CD4-positive, alpha-beta memory T cell (primary cell): ENCODE data around the gene LYZL2. TPM values are rescaled to one million over a fixed set of nuclear protein-coding genes. Genes with fewer than 3 reads are reported as not detected.
"Not testable (repeated sequence)": the region's sequence is repeated elsewhere in the genome, so short reads cannot be mapped to it uniquely, and the experiment has no call there.

ENCODE experiments used
- CTCF ChIA-PET: fragments of 350-600 bp; sonication (Branson Sonifier 250); formaldehyde crosslinking; loops from one replicate; lab custom pipeline; 2021; ENCODE audit warnings: inconsistent platforms; ENCODE audit not compliant: partially characterized antibody; lab: Charles Lee
- POLR2A ChIA-PET: fragments of 350-600 bp; sonication (Branson Sonifier 250); formaldehyde crosslinking; loops from one replicate; lab custom pipeline; 2021; ENCODE audit not compliant: partially characterized antibody; lab: Charles Lee
- DNase-seq, 5 donors: peaks; one replicate each; pipeline versions ENCODE4 v3.0.0 to v3.0.0-alpha.2; 2020 to 2022; ENCODE audit warnings: mixed read lengths in 1 of 5
- H3K27ac ChIP-seq: one replicate; pipeline ENCODE4 v1.7.0; 2013; ENCODE audit warnings: low read depth, low read length
- H3K27me3 ChIP-seq: 2 replicates; pipeline ENCODE4 v1.7.0; 2013; ENCODE audit warnings: mild to moderate bottlenecking, low read length, moderate library complexity; ENCODE audit not compliant: insufficient read depth
- H3K36me3 ChIP-seq: 2 replicates; pipeline ENCODE4 v1.7.0; 2013; ENCODE audit warnings: mild to moderate bottlenecking, low read length, moderate library complexity; ENCODE audit not compliant: insufficient read depth
- H3K4me1 ChIP-seq: 2 replicates; pipeline ENCODE4 v1.7.0; 2013; ENCODE audit warnings: mild to moderate bottlenecking, low read length, moderate library complexity; ENCODE audit not compliant: insufficient read depth
- H3K4me3 ChIP-seq, 2 donors: one replicate each; pipeline ENCODE4 v1.7.0; 2013; ENCODE audit warnings: low read length in 2 of 2, mild to moderate bottlenecking in 1 of 2
- H3K9me3 ChIP-seq, 2 donors: one replicate each; pipeline ENCODE4 v1.7.0; 2013; ENCODE audit warnings: low read length in 2 of 2, control low read depth in 1 of 2; ENCODE audit not compliant: control insufficient read depth in 1 of 2
- H3K27ac Mint-ChIP-seq, 7 donors: one replicate each; pipeline ENCODE4 v1.8.0; 2020 to 2021; ENCODE audit warnings: mixed read lengths in 7 of 7, mild to moderate bottlenecking in 6 of 7, inconsistent platforms in 3 of 7, moderate library complexity in 3 of 7
- H3K27me3 Mint-ChIP-seq, 2 donors: one replicate each; pipeline ENCODE4 v1.8.0; 2020 to 2021; ENCODE audit warnings: mixed read lengths in 2 of 2
- H3K36me3 Mint-ChIP-seq, 2 donors: one replicate each; pipeline ENCODE4 v1.8.0; 2020 to 2021; ENCODE audit warnings: mixed read lengths in 2 of 2, inconsistent platforms in 1 of 2, mild to moderate bottlenecking in 1 of 2
- H3K4me1 Mint-ChIP-seq, 4 donors: one replicate each; pipeline ENCODE4 v1.8.0; 2020 to 2021; ENCODE audit warnings: mixed read lengths in 4 of 4, mild to moderate bottlenecking in 1 of 4
- H3K4me3 Mint-ChIP-seq, 8 donors: one replicate each; pipeline ENCODE4 v1.8.0; 2020 to 2021; ENCODE audit warnings: mixed read lengths in 8 of 8, mild to moderate bottlenecking in 7 of 8, moderate library complexity in 6 of 8, inconsistent platforms in 3 of 8
- H3K9me3 Mint-ChIP-seq, 8 donors: one replicate each; pipeline ENCODE4 v1.8.0; 2020 to 2021; ENCODE audit warnings: mixed read lengths in 8 of 8, mild to moderate bottlenecking in 5 of 8, inconsistent platforms in 3 of 8, moderate library complexity in 1 of 8
- intact Hi-C: fragments of 100-400 bp; cut with micrococcal nuclease; formaldehyde crosslinking; loops from one replicate; pipeline ENCODE4 v1.15.1; 2023
- polyA plus RNA-seq, 2 donors: library from polyadenylated mRNA; unstranded; fragments of 300-500 nt; fragmentation: Illumina TruSeq; gene quantifications; one replicate each; pipeline ENCODE4 v1.2.3, GENCODE V29; 2021
- total RNA-seq, 2 experiments: library from RNA; stranded (reverse); gene quantifications; one replicate each; pipeline ENCODE4 v1.2.3, GENCODE V29; 2021

Gene LYZL2
- total RNA-seq (not detected), polyA plus RNA-seq (not detected)

GRCh38 chr10:30629653-30630052 lies at the start of gene LYZL2:
Gene LYZL2, minus strand, starts transcription at chr10:30629753. Its CDS starts 2,838 bp downstream, at chr10:30626915.
- ChIA-PET CTCF (interaction anchor here (3.0 kb wide), 1 partner anchor 11 kb away, joined by 25 read pairs; no protein-coding TSS in a partner anchor), POLR2A (no interaction called here)
- no peak for DNase-seq
- Mint-ChIP-seq H3K27me3 (peaks cover 15% of the 10 kb centered on the region in 2 donors), H3K9me3 (no peaks in the 10 kb centered on the region), H3K36me3 (no peaks in the 10 kb centered on the region), H3K4me1 (no peaks in the 10 kb centered on the region), H3K4me3 (no peak within 1 kb of the TSS), H3K27ac (no peak within 1 kb of the TSS)
- Histone ChIP-seq H3K9me3 (no peaks in the 10 kb centered on the region), H3K4me1 (no peaks in the 10 kb centered on the region), H3K27ac (no peak within 1 kb of the TSS), H3K27me3 (no peaks in the 10 kb centered on the region), H3K36me3 (no peaks in the 10 kb centered on the region), H3K4me3 (no peak within 1 kb of the TSS)
- intact Hi-C loops = no loop called here

- H3K27me3 ChIP-seq, H3K27ac ChIP-seq, CTCF ChIA-PET, H3K27ac Mint-ChIP-seq, H3K36me3 ChIP-seq, DNase-seq, H3K4me1 ChIP-seq, H3K4me3 Mint-ChIP-seq, POLR2A ChIA-PET, H3K9me3 ChIP-seq, H3K4me3 ChIP-seq, intact Hi-C loops, H3K36me3 Mint-ChIP-seq, H3K4me1 Mint-ChIP-seq: not testable (repeated sequence)
- peaks cover 0 to 22% (median 15%) of the 10 kb centered on the region in 8 donors for H3K9me3 Mint-ChIP-seq
- peaks cover 10 to 16% of the 10 kb centered on the region in 2 donors for H3K27me3 Mint-ChIP-seq
These were observed 48.1 kb upstream of the LYZL2 start for GRCh38 chr10:30677616-30678015.

- H3K9me3 ChIP-seq, H3K4me3 ChIP-seq, H3K36me3 ChIP-seq, H3K27ac Mint-ChIP-seq, H3K4me1 ChIP-seq, H3K27ac ChIP-seq, H3K36me3 Mint-ChIP-seq, H3K4me3 Mint-ChIP-seq, H3K27me3 ChIP-seq, H3K4me1 Mint-ChIP-seq, CTCF ChIA-PET, intact Hi-C loops, DNase-seq, POLR2A ChIA-PET: not testable (repeated sequence)
- H3K27me3 Mint-ChIP-seq = peaks cover 10 to 16% of the 10 kb centered on the region in 2 donors
- H3K9me3 Mint-ChIP-seq = peaks cover 0 to 22% (median 15%) of the 10 kb centered on the region in 8 donors
These were observed 47.6 kb upstream of the LYZL2 start for GRCh38 chr10:30677146-30677545.

- Histone ChIP-seq H3K4me1 (no peaks in the 10 kb centered on the region), H3K4me3 (no peak overlapping the region), H3K9me3 (no peaks in the 10 kb centered on the region), H3K27ac (no peak overlapping the region), H3K27me3 (no peaks in the 10 kb centered on the region), H3K36me3 (no peaks in the 10 kb centered on the region)
- intact Hi-C loops = no loop called here
- no peak overlapping the region for H3K4me3 Mint-ChIP-seq
- CTCF ChIA-PET = no interaction called here
- peaks cover 0 to 1% (median under 1%) of the 10 kb centered on the region in 4 donors for H3K4me1 Mint-ChIP-seq
- DNase-seq = no peak
- H3K27ac Mint-ChIP-seq = no peak overlapping the region
- H3K27me3 Mint-ChIP-seq = peaks cover 6 to 7% of the 10 kb centered on the region in 2 donors
- POLR2A ChIA-PET = no interaction called here
- H3K9me3 Mint-ChIP-seq = peaks cover 0 to 22% (median 15%) of the 10 kb centered on the region in 8 donors
- no peaks in the 10 kb centered on the region for H3K36me3 Mint-ChIP-seq
These were observed 46.5 kb upstream of the LYZL2 start for GRCh38 chr10:30675791-30676718.

- H3K4me1 ChIP-seq = no peaks in the 10 kb centered on the region
- H3K27ac Mint-ChIP-seq = no peak overlapping the region
- H3K36me3 Mint-ChIP-seq = no peaks in the 10 kb centered on the region
- ChIA-PET POLR2A (no interaction called here), CTCF (no interaction called here)
- H3K9me3 Mint-ChIP-seq = peaks cover 0 to 14% (median 8%) of the 10 kb centered on the region in 8 donors
- no peak overlapping the region for H3K27ac ChIP-seq
- peaks cover 4 to 6% of the 10 kb centered on the region in 2 donors for H3K27me3 Mint-ChIP-seq
- intact Hi-C loops = no loop called here
- H3K9me3 ChIP-seq = no peaks in the 10 kb centered on the region
- peaks cover 1% of the 10 kb centered on the region for H3K27me3 ChIP-seq
- peaks cover 0 to 7% (median 2%) of the 10 kb centered on the region in 4 donors for H3K4me1 Mint-ChIP-seq
- no peak overlapping the region for H3K4me3 ChIP-seq
- H3K4me3 Mint-ChIP-seq = no peak overlapping the region
- H3K36me3 ChIP-seq = no peaks in the 10 kb centered on the region
- DNase-seq = no peak
These were observed 45.2 kb upstream of the LYZL2 start for GRCh38 chr10:30674796-30675195.

GRCh38 chr10:30673262-30673661 lies 43.7 kb upstream of the LYZL2 start:
- H3K36me3 ChIP-seq, H3K27me3 ChIP-seq, DNase-seq, H3K9me3 ChIP-seq, POLR2A ChIA-PET, intact Hi-C loops, H3K4me3 ChIP-seq, H3K27ac Mint-ChIP-seq, H3K4me1 ChIP-seq, H3K4me1 Mint-ChIP-seq, CTCF ChIA-PET, H3K36me3 Mint-ChIP-seq, H3K27me3 Mint-ChIP-seq, H3K9me3 Mint-ChIP-seq, H3K4me3 Mint-ChIP-seq, H3K27ac ChIP-seq: not testable (repeated sequence)

- H3K36me3 Mint-ChIP-seq, H3K27ac Mint-ChIP-seq, H3K4me3 Mint-ChIP-seq, H3K36me3 ChIP-seq, POLR2A ChIA-PET, H3K4me1 Mint-ChIP-seq, H3K9me3 ChIP-seq, H3K27me3 Mint-ChIP-seq, DNase-seq, H3K27ac ChIP-seq, intact Hi-C loops, H3K27me3 ChIP-seq, H3K9me3 Mint-ChIP-seq, H3K4me3 ChIP-seq, H3K4me1 ChIP-seq: not testable (repeated sequence)
- CTCF ChIA-PET = interaction anchor here (1.1 to 2.8 kb wide), 3 partner anchors 9 to 1097 kb away, joined by 4 to 13 read pairs (median 5); no protein-coding TSS in a partner anchor
These were observed 42.8 kb upstream of the LYZL2 start for GRCh38 chr10:30672338-30672737.
